RCC 7860 (cell line): ENCODE results near the gene PPP6C.

ENCODE experiments used
- DNase-seq: peaks from one replicate; pipeline ENCODE4 v3.0.0-alpha.2; 2015; ENCODE audit warnings: low spot score
- FAIRE-seq: peaks from 2 replicates; lab custom pipeline; 2012; peaks lifted over from hg19 to GRCh38; lab: Jason Lieb, UNC

Gene PPP6C

DNA sequence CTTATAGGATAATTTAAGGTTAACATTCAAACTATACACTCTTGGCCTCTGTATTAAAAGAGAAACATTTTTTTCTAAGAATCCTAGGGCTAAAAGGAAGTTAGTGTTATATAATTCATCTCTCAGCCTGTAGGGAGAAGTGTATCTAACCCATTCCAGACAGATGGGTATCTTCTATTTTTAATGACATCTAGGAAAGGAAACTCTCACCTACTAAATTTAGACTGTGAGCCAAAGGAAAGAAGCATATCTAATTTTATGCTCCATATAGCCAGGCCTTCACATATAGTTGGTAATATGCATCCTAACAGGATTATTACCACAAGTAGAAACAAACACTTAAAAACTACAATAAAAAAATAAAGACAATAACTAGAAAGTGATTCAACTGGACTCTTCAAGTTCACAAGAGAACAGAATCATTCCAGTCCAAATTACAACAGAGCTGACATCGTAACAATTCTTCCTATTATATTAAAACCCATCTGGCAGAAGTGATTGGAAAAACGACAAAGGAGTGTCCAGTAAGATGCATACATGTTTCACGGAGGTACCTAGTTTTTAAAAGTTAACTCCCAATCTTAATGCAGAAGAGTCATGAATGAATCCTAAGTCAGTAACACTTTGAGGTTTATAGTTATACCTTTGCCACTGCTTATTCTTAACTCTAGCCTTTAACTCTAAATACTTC lies 85.7 kb downstream of the PPP6C start:
- DNase-seq (no peak), FAIRE-seq (no peak)

GRCh38 chr9:125103021-125103420 lies 86.6 kb downstream of the PPP6C start:
- no peak for DNase-seq
- FAIRE-seq: no peak

DNA sequence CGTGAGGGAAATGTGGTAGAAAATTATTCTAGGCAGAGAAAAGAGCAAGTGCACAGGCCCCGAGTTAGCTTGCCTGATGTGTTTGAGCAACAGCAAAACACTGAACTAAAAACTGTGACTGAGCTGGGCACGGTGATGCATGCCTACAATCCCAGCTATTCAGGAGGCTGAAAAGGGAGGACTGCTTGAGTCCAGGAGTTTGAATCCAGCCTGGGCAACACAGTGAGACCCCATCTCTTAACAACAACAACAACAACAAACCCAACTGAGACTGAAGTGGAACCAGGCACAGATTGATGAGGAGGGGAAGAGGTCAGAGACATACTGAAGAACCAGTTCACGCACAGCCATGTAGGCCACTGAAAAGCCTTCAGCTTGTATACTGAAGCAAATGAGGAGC lies 88.8 kb downstream of the PPP6C start:
- FAIRE-seq (no peak), DNase-seq (no peak)

- DNase-seq: no peak
- no peak for FAIRE-seq
Measured at GRCh38 chr9:125099816-125100215, 89.8 kb downstream of the PPP6C start.
